NCI-H524 (cell line): ENCODE measurements around the gene STK32A.
"Not testable (repeated sequence)": the region's sequence is repeated elsewhere in the genome, so short reads cannot be mapped to it uniquely, and the experiment has no call there.

Experiments
- DNase-seq, 2 experiments: peaks; one replicate each; lab custom pipeline; 2025; lab: John Stamatoyannopoulos, UW

The STK32A gene

GRCh38 chr5:147234825-147235635 lies at the start of gene STK32A:
Gene STK32A (plus strand): TSS chr5:147235026. CDS start chr5:147239635, 4,609 bp downstream.
- DNase-seq = peak; percentile 42 to 87

GRCh38 chr5:147187099-147187540 lies 47.7 kb upstream of the STK32A start:
- DNase-seq = no peak

GRCh38 chr5:147188200-147189108 lies 46.4 kb upstream of the STK32A start:
- DNase-seq = peak; percentile 24 to 80

- DNase-seq = no peak
Measured at GRCh38 chr5:147189109-147189424, 45.8 kb upstream of the STK32A start.

GRCh38 chr5:147190331-147190730 lies 44.5 kb upstream of the STK32A start:
- peak in 1 of 2 experiments; percentile 25 for DNase-seq

- DNase-seq = no peak
Measured at GRCh38 chr5:147193123-147193522, 41.7 kb upstream of the STK32A start.

- no peak for DNase-seq
Measured at GRCh38 chr5:147200004-147200403, 34.8 kb upstream of the STK32A start.

GRCh38 chr5:147203213-147203612 lies 31.6 kb upstream of the STK32A start:
- no peak for DNase-seq

GRCh38 chr5:147204576-147204975 lies 30.2 kb upstream of the STK32A start:
- no peak for DNase-seq

GRCh38 chr5:147208134-147208533 lies 26.7 kb upstream of the STK32A start:
- no peak for DNase-seq

GRCh38 chr5:147216552-147217154 lies 18.2 kb upstream of the STK32A start:
- no peak for DNase-seq

- DNase-seq = no peak
Measured at GRCh38 chr5:147223343-147223742, 11.5 kb upstream of the STK32A start.

GRCh38 chr5:147223948-147224791 lies 10.7 kb upstream of the STK32A start:
- DNase-seq = peak; percentile 19 to 53

- no peak for DNase-seq
Measured at GRCh38 chr5:147225938-147226337, 8.9 kb upstream of the STK32A start.

GRCh38 chr5:147226512-147226911 lies 8.3 kb upstream of the STK32A start:
- DNase-seq = no peak

GRCh38 chr5:147234239-147234824 lies 494 bp upstream of the STK32A start:
- DNase-seq = peak; percentile 34 to 89

GRCh38 chr5:147240266-147240985 lies 5.6 kb downstream of the STK32A start:
- no peak for DNase-seq

- not testable (repeated sequence) for DNase-seq
Measured at GRCh38 chr5:147243238-147243637, 8.4 kb downstream of the STK32A start.

GRCh38 chr5:147245381-147246165 lies 10.7 kb downstream of the STK32A start:
- no peak for DNase-seq

GRCh38 chr5:147248561-147248960 lies 13.7 kb downstream of the STK32A start:
- peak; percentile 3 to 8 for DNase-seq
